Tibial nerve (tissue), 4 donors: Measurements from ENCODE around the gene TIAM1.

Source experiments
- EP300 ChIP-seq, 2 donors: sonication (generic); formaldehyde crosslinking; IDR thresholded peaks; one replicate each; pipeline ENCODE4 v1.6.1; 2017; ENCODE audit warnings: antibody characterized with exemption in 2 of 2, mild to moderate bottlenecking in 1 of 2
- POLR2A ChIP-seq, 2 donors: fragments of 450-650 bp; IDR thresholded peaks; one replicate each; pipeline ENCODE4 v1.6.1; 2017; ENCODE audit warnings: antibody characterized with exemption in 2 of 2, mild to moderate bottlenecking in 2 of 2, moderate library complexity in 2 of 2
- TF ChIP-seq, protein P1 (sequence below), 5 experiments: fragments of 200-600 bp in 3 of 5; fragments of 450-650 bp in 2 of 5; sonication (generic) in 3 of 5; IDR thresholded peaks; one replicate each; pipeline ENCODE4 v1.5.1; 2016 to 2019; ENCODE audit warnings: antibody characterized with exemption in 5 of 5, mild to moderate bottlenecking in 3 of 5, moderate library complexity in 2 of 5

GRCh38 chr21:31267644-31268043, 76.4 kb downstream of the TIAM1 start:
- TF ChIP-seq, protein P1, sequence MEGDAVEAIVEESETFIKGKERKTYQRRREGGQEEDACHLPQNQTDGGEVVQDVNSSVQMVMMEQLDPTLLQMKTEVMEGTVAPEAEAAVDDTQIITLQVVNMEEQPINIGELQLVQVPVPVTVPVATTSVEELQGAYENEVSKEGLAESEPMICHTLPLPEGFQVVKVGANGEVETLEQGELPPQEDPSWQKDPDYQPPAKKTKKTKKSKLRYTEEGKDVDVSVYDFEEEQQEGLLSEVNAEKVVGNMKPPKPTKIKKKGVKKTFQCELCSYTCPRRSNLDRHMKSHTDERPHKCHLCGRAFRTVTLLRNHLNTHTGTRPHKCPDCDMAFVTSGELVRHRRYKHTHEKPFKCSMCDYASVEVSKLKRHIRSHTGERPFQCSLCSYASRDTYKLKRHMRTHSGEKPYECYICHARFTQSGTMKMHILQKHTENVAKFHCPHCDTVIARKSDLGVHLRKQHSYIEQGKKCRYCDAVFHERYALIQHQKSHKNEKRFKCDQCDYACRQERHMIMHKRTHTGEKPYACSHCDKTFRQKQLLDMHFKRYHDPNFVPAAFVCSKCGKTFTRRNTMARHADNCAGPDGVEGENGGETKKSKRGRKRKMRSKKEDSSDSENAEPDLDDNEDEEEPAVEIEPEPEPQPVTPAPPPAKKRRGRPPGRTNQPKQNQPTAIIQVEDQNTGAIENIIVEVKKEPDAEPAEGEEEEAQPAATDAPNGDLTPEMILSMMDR (IDR thresholded peaks at IDR 0.05): no peak
- no peak for TF ChIP-seq POLR2A (IDR thresholded peaks at IDR 0.05)
- TF ChIP-seq EP300 (IDR thresholded peaks at IDR 0.05): no peak
